ENCODE data around the gene CCL16. TPM values are rescaled to one million over a fixed set of nuclear protein-coding genes. Genes with fewer than 3 reads are reported as not detected.

The CCL16 gene
- total RNA-seq, 1 donor: not detected

GRCh38 chr17:36002631-36003030 is 21.3 kb upstream of the CCL16 start:
- no peak for DNase-seq (ENCODE audit: insufficient read length, low spot score, missing footprints)
- no peak overlapping the region for H3K27ac ChIP-seq (ENCODE audit: low read depth, low read length)
- H3K27me3 ChIP-seq (ENCODE audit: insufficient read depth, low read length): no peaks in the 10 kb centered on the region
- no peak for TF ChIP-seq CTCF (IDR thresholded peaks at IDR 0.05; ENCODE audit: extremely low read depth, low read depth, low read length)
- no peak overlapping the region for H3K4me2 ChIP-seq (ENCODE audit: insufficient read depth, low read length)
- H2AFZ ChIP-seq (ENCODE audit: low read length): no peak overlapping the region
- no peaks in the 10 kb centered on the region for H3K9me3 ChIP-seq (ENCODE audit: low read depth, low read length)
- no peaks in the 10 kb centered on the region for H4K20me1 ChIP-seq (ENCODE audit: insufficient read depth, low read length)
- H3K4me1 ChIP-seq (ENCODE audit: insufficient read depth, low read length): no peaks in the 10 kb centered on the region
- no peaks in the 10 kb centered on the region for H3K36me3 ChIP-seq (ENCODE audit: insufficient read depth, low read length)
- H3K4me3 ChIP-seq (ENCODE audit: insufficient read depth, low read length): no peak overlapping the region
- H3K79me2 ChIP-seq (ENCODE audit: insufficient read depth, low read length): no peaks in the 10 kb centered on the region

GRCh38 chr17:36001862-36002603 is 20.7 kb upstream of the CCL16 start:
- Histone ChIP-seq H3K79me2 (ENCODE audit: insufficient read depth, low read length) (no peaks in the 10 kb centered on the region), H4K20me1 (ENCODE audit: insufficient read depth, low read length) (no peaks in the 10 kb centered on the region), H3K27me3 (ENCODE audit: insufficient read depth, low read length) (no peaks in the 10 kb centered on the region), H3K4me3 (ENCODE audit: insufficient read depth, low read length) (no peak overlapping the region), H3K9me3 (ENCODE audit: low read depth, low read length) (no peaks in the 10 kb centered on the region), H2AFZ (ENCODE audit: low read length) (no peak overlapping the region), H3K4me2 (ENCODE audit: insufficient read depth, low read length) (no peak overlapping the region), H3K27ac (ENCODE audit: low read depth, low read length) (no peak overlapping the region), H3K36me3 (ENCODE audit: insufficient read depth, low read length) (no peaks in the 10 kb centered on the region), H3K4me1 (ENCODE audit: insufficient read depth, low read length) (no peaks in the 10 kb centered on the region)
- DNase-seq (ENCODE audit: insufficient read length, low spot score, missing footprints): no peak
- TF ChIP-seq CTCF (IDR thresholded peaks at IDR 0.05; ENCODE audit: extremely low read depth, low read depth, low read length): no peak

- TF ChIP-seq CTCF (IDR thresholded peaks at IDR 0.05; ENCODE audit: extremely low read depth, low read depth, low read length): no peak
Observed at GRCh38 chr17:36001110-36001771, 19.9 kb upstream of the CCL16 start, which contains the start of gene CCL15. CCL15 (minus strand) TSS chr17:36001553; CDS start chr17:36001492, 61 bp downstream.

GRCh38 chr17:36000732-36001109 is 19.4 kb upstream of the CCL16 start:
- TF ChIP-seq CTCF (IDR thresholded peaks at IDR 0.05; ENCODE audit: extremely low read depth, low read depth, low read length): no peak
- H3K4me3 ChIP-seq (ENCODE audit: insufficient read depth, low read length): no peak overlapping the region
- H3K9me3 ChIP-seq (ENCODE audit: low read depth, low read length): no peaks in the 10 kb centered on the region
- no peaks in the 10 kb centered on the region for H3K4me1 ChIP-seq (ENCODE audit: insufficient read depth, low read length)
- no peak overlapping the region for H3K4me2 ChIP-seq (ENCODE audit: insufficient read depth, low read length)
- no peaks in the 10 kb centered on the region for H3K36me3 ChIP-seq (ENCODE audit: insufficient read depth, low read length)
- H3K79me2 ChIP-seq (ENCODE audit: insufficient read depth, low read length): no peaks in the 10 kb centered on the region
- peak; percentile 21 for DNase-seq (ENCODE audit: insufficient read length, low spot score, missing footprints)
- H3K27ac ChIP-seq (ENCODE audit: low read depth, low read length): no peak overlapping the region
- H3K27me3 ChIP-seq (ENCODE audit: insufficient read depth, low read length): no peaks in the 10 kb centered on the region
- H2AFZ ChIP-seq (ENCODE audit: low read length): no peak overlapping the region
- no peaks in the 10 kb centered on the region for H4K20me1 ChIP-seq (ENCODE audit: insufficient read depth, low read length)

More at GRCh38 chr17:36001110-36001771, 19.9 kb upstream of the CCL16 start, which contains the start of gene CCL15:
- Histone ChIP-seq H4K20me1 (ENCODE audit: insufficient read depth, low read length) (no peaks in the 10 kb centered on the region), H3K27me3 (ENCODE audit: insufficient read depth, low read length) (no peaks in the 10 kb centered on the region), H3K36me3 (ENCODE audit: insufficient read depth, low read length) (no peaks in the 10 kb centered on the region), H3K79me2 (ENCODE audit: insufficient read depth, low read length) (no peaks in the 10 kb centered on the region), H3K4me1 (ENCODE audit: insufficient read depth, low read length) (no peaks in the 10 kb centered on the region), H2AFZ (ENCODE audit: low read length) (no peak within 1 kb of the TSS), H3K9me3 (ENCODE audit: low read depth, low read length) (no peaks in the 10 kb centered on the region), H3K4me2 (ENCODE audit: insufficient read depth, low read length) (no peak within 1 kb of the TSS), H3K4me3 (ENCODE audit: insufficient read depth, low read length) (no peak within 1 kb of the TSS), H3K27ac (ENCODE audit: low read depth, low read length) (no peak within 1 kb of the TSS)
- no peak for DNase-seq (ENCODE audit: insufficient read length, low spot score, missing footprints)
